Measurements from ENCODE around the gene CCDC184.
"Not testable (repeated sequence)": the region's sequence is repeated elsewhere in the genome, so short reads cannot be mapped to it uniquely, and the experiment has no call there.

The CCDC184 gene

DNA sequence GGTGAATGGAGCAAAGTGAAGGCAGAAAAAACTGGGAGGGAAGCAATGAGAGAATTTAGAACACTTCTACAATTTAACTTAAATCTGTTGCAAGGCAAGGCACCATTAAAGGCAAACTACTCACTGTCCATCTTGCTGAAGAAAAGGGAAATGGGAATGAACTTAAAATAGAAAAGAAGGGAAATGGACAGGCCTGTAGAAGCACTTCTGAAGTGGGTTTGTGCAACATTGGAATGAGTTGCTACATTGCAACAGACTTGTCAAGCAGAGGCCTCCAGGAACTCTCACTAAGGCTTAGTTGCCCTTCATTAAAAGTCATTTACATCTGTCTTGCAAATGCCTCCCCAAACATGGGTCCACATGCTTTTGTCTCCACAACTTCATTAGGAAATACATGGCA is 33.3 kb downstream of the CCDC184 start:
- no peak for DNase-seq

DNA sequence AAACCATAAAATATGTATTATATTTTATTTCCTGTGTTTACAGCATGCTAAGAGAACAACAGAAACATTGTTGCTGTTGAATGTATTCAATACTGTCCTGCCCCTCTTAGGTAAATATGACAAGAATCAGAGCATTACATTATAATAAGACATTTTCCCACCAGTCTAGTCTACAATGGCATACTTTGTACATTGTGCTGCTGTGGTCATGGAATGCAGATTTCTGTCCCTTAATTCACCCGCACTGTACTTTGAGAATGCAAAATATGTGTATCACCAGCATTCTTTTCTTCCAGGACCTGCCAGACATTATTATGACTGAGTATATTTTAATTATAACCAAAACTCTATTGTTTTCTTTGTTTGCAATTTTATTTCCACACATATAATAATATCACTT is 36.2 kb downstream of the CCDC184 start:
- no peak for DNase-seq

DNA sequence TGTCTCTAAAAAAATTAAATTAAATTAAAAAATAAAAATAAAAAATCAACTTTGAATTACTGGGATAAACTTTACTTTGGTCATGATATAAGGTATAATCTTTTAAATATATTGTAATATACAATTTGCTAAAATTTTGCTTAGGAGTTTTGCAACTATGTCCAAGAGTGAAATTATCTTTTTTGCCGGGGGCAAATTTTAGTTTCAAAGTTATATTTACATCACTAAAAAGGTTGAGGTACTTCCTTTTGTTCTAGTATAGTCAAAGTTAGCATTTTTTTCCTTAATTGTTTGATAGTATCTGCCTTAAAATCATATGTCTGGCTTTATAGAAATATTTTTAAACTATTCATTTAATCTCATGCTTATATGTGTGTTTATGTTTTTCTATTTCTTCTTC is 37.3 kb downstream of the CCDC184 start:
- DNase-seq, result no peak

DNA sequence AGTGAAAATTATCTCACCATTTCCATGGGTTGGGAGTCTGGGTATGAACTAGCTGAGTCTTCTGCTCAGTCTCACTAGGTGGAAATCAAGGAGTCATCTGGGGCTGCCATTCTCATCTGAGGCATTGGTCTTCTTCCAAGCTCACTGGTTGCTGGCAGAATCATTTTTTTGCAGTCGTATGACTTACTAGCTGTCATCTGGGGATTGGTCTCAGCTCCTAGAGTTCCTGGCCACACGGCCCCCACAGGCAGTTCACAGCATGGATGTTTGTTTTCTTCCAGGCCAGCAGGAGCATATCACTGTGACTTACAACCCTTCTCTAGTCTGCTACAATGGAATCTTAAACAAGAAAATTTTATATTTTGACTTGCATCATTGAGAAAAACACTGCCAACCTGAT is 38.2 kb downstream of the CCDC184 start:
- DNase-seq, result no peak

DNA sequence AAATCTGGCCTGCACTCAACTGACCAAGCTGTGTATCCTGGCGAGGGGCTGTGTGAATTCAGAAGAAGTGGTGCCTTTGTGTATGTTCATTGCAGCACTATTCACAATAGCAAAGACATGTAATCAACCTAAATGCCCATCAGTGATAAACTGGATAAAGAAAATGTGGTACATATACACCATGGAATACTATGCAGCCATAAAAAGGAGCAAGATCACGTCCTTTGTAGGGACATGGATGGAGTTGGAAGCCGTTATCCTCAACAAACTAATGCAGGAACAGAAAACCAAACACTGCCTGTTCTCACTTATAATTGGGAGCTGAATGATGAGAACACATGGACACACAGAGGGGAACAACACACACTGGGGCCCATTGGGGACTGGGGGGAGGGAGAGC is 41.1 kb downstream of the CCDC184 start:
- not testable (repeated sequence) for DNase-seq

DNA sequence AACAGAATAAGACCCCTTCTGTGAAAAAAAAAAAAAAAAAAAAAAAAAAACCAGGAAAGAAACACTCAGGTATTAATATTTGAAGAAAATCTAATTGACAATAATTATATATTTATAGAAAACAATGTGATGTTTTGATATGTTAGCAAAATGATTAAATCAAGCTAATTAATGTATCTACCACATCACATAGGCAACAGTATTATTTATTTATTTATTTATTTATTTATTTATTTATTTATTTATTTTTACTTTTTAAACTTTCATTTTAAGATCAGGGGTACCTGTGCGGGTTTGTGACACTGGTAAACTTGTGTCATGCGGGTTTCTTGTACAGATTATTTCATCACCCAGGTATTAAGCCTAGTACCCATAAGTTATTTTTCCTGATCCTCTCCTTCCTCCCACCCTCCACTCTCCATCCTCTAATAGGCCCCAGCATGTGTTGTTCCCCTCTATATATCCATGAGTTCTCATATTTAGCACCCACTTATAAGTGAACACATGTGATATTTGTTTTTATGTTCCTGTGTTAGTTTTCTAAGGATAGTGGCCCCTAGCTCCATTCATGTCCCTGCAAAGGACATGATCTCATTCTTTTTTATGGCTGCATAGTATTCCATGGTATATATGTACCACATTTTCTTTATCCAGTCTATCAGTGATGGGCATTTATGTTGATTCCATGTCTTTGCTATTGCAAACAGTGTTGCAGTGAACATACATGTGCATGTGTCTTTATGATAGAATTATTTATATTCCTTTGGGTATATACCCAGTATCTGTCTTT is 47.9 kb downstream of the CCDC184 start:
- DNase-seq, result not testable (repeated sequence)
